Measurements from ENCODE around the gene NT5C2. TPM values are rescaled to one million over a fixed set of nuclear protein-coding genes. Genes with fewer than 3 reads are reported as not detected.
A peak's percentile ranks its signal among the peaks of the same experiment; 100 is the strongest.

The NT5C2 gene
- total RNA-seq, 1 donor from 2014 or later: 81.0 TPM

DNA sequence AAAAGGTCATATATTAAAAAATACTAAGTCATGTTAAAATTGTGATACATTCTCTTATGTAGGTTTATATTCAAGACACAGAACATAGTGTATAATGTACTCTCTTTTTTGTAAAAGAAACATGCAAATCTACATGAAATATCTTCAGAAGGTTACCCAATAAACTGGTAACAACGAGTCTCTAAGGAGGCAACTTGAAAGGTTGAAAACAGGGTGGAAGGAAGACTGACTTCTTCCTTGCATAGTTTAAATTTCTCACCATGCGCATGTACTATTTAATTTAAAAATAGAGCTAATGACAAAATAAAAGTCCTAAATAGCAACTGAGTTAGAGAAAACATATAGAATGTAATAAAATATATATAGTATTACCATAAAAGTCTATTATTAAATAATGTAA is 132.5 kb downstream of the NT5C2 start:
- TF ChIP-seq, protein P1, sequence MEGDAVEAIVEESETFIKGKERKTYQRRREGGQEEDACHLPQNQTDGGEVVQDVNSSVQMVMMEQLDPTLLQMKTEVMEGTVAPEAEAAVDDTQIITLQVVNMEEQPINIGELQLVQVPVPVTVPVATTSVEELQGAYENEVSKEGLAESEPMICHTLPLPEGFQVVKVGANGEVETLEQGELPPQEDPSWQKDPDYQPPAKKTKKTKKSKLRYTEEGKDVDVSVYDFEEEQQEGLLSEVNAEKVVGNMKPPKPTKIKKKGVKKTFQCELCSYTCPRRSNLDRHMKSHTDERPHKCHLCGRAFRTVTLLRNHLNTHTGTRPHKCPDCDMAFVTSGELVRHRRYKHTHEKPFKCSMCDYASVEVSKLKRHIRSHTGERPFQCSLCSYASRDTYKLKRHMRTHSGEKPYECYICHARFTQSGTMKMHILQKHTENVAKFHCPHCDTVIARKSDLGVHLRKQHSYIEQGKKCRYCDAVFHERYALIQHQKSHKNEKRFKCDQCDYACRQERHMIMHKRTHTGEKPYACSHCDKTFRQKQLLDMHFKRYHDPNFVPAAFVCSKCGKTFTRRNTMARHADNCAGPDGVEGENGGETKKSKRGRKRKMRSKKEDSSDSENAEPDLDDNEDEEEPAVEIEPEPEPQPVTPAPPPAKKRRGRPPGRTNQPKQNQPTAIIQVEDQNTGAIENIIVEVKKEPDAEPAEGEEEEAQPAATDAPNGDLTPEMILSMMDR (IDR thresholded peaks at IDR 0.05): no peak
- no peaks in the 10 kb centered on the region for H3K27me3 Mint-ChIP-seq (ENCODE audit: low read depth)
- no peaks in the 10 kb centered on the region for H3K9me3 Mint-ChIP-seq (ENCODE audit: low read depth)
- DNase-seq (ENCODE audit: low spot score): no peak
- H3K36me3 Mint-ChIP-seq (ENCODE audit: low read depth): peaks cover 14% of the 10 kb centered on the region
- no peak overlapping the region for H3K4me3 Mint-ChIP-seq (ENCODE audit: unreplicated experiment)
- H3K27ac Mint-ChIP-seq (ENCODE audit: unreplicated experiment): no peak overlapping the region
- peaks cover 19% of the 10 kb centered on the region for H3K4me1 Mint-ChIP-seq (ENCODE audit: low read depth)

DNA sequence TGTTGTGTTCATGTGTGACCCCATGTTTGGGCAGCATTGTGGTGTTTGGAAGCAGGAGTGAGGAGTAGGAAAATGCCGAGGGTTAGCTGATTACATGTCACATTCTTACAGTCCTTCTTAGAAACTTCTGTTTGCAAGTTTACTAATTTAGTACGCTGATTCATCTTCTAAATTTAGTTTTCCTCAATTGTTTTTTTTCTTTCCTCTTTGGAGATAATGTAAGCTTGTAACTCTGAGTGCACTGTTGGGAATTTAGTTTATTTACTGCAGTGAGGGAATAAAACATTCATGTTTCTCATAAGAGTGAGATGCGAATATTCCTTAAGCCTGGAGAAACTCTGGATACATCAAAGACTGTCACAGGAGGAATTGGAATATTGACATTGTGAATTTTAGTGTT is 135.0 kb downstream of the NT5C2 start:
- peaks cover 24% of the 10 kb centered on the region for H3K4me1 Mint-ChIP-seq (ENCODE audit: low read depth)

GRCh38 chr10:103055105-103055504 is 138.0 kb downstream of the NT5C2 start:
- H3K9me3 Mint-ChIP-seq (ENCODE audit: low read depth): no peaks in the 10 kb centered on the region
- H3K36me3 Mint-ChIP-seq (ENCODE audit: low read depth): peaks cover 23% of the 10 kb centered on the region
- H3K4me3 Mint-ChIP-seq (ENCODE audit: unreplicated experiment): no peak overlapping the region
- H3K27ac Mint-ChIP-seq (ENCODE audit: unreplicated experiment): no peak overlapping the region
- DNase-seq (ENCODE audit: low spot score): no peak
- H3K27me3 Mint-ChIP-seq (ENCODE audit: low read depth): no peaks in the 10 kb centered on the region
- peaks cover 18% of the 10 kb centered on the region for H3K4me1 Mint-ChIP-seq (ENCODE audit: low read depth)
- TF ChIP-seq, protein P1 (IDR thresholded peaks at IDR 0.05): no peak

More for the DNA sequence above, 135.0 kb downstream of the NT5C2 start:
- TF ChIP-seq, protein P1 (IDR thresholded peaks at IDR 0.05): no peak
- Mint-ChIP-seq H3K36me3 (ENCODE audit: low read depth) (peaks cover 16% of the 10 kb centered on the region), H3K9me3 (ENCODE audit: low read depth) (no peaks in the 10 kb centered on the region), H3K27me3 (ENCODE audit: low read depth) (no peaks in the 10 kb centered on the region), H3K4me3 (ENCODE audit: unreplicated experiment) (no peak overlapping the region), H3K27ac (ENCODE audit: unreplicated experiment) (peak overlapping the region; percentile 42)
- no peak for DNase-seq (ENCODE audit: low spot score)

- Mint-ChIP-seq H3K36me3 (ENCODE audit: low read depth) (peaks cover 25% of the 10 kb centered on the region), H3K4me1 (ENCODE audit: low read depth) (peaks cover 18% of the 10 kb centered on the region), H3K27ac (ENCODE audit: unreplicated experiment) (peak overlapping the region; percentile 46), H3K27me3 (ENCODE audit: low read depth) (no peaks in the 10 kb centered on the region), H3K4me3 (ENCODE audit: unreplicated experiment) (no peak overlapping the region), H3K9me3 (ENCODE audit: low read depth) (no peaks in the 10 kb centered on the region)
- TF ChIP-seq, protein P1 (IDR thresholded peaks at IDR 0.05): no peak
- no peak for DNase-seq (ENCODE audit: low spot score)
Measured at GRCh38 chr10:103054621-103055020, 138.5 kb downstream of the NT5C2 start.

DNA sequence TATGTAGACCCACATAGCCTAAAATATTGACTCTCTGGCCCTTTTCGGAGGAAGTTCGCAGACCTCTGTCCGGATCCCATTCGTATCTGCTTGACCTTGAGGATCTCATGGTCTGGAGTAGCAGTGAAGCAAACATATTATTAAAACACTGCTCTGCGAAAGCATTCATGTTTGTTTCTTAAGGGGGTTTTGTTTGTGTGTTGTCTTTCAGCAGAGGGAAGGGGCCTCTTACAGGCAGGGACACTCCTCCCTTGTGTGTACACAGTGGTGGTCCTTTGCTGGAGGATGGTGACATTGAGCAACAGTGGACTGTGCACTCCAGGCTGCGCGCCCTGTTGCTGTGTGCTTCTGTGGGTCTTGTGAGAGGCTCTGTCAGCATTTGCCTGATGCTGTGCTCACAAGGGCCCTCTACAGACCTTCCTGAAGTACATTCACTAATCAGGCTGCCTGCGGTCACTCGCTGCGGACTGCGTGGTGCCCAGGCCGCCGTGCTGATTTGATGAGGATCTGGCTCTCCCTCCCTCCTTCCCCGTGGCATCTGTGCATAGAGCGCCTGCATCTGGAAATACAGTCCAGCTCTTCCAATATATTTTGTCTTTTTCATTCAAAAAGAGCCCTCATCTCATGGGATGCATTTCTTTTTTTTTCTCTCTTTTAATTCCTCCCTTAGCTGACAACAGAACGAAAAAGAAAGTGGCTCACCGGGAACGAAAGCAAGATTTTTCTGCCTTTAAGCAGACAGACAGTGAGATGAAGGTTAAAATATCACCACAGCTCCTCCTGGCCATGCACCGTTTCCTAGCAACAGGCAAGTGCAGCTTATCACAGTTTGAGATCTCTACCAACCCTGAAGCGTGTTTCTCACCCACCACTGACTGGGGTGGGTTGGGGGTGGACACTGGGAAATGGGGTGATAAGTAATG is 139.2 kb downstream of the NT5C2 start:
- Mint-ChIP-seq H3K36me3 (ENCODE audit: low read depth) (peaks cover 25% of the 10 kb centered on the region), H3K27ac (ENCODE audit: unreplicated experiment) (peak overlapping the region; percentile 46), H3K27me3 (ENCODE audit: low read depth) (no peaks in the 10 kb centered on the region), H3K4me1 (ENCODE audit: low read depth) (peaks cover 18% of the 10 kb centered on the region), H3K9me3 (ENCODE audit: low read depth) (no peaks in the 10 kb centered on the region), H3K4me3 (ENCODE audit: unreplicated experiment) (peak overlapping the region; percentile 41)
- no peak for DNase-seq (ENCODE audit: low spot score)
- TF ChIP-seq, protein P1 (IDR thresholded peaks at IDR 0.05): peak; percentile 75

Measured in chondrocyte (in vitro differentiated cells).